ENCODE results near the gene KREMEN1. TPM values are rescaled to one million over a fixed set of nuclear protein-coding genes. Genes with fewer than 3 reads are reported as not detected.

Gene KREMEN1
- total and polyA plus RNA-seq, 10 of the 15 experiments (the other 5 are each of a cell fraction or from before 2014, with no cell fraction given), result 0.10 to 2.5 (median 0.20) TPM; not detected in 1

DNA sequence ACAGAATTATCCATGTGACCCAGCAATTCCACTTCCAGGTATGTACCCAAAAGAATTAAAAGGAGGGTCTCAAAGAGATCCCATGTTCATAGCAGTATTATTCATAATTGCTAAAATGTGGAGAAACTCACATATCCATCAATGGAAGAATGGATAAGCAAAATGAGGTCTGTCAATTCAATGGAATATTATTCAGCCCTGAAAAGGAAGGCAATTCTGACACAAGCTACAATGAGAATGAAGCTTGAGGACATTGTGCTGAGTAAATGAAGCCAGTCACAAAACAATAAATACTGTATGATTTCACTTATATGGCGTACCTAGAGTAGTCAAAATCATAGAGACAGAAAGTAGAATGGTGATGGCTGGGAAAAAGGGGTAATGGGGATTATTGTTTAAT is 113.5 kb downstream of the KREMEN1 start:
- no peaks in the 10 kb centered on the region for H3K9me3 ChIP-seq (replicated peaks; ENCODE audit: control insufficient read depth, insufficient read depth, low read length)
- H3K27ac ChIP-seq (ENCODE audit: control insufficient read depth, insufficient read depth), result no peak overlapping the region
- ChIA-PET RAD21 (ENCODE audit: unreplicated experiment) (no interaction called here), POLR2A (no interaction called here), SMC1A (ENCODE audit: uncharacterized antibody, unreplicated experiment) (interaction anchor here (0.7 to 1.8 kb wide), 2 partner anchors 12 to 17 kb away, joined by 3 to 4 read pairs; no protein-coding TSS in a partner anchor), CTCF (no interaction called here)
- H4K20me1 ChIP-seq (ENCODE audit: control insufficient read depth, insufficient read depth), result no peaks in the 10 kb centered on the region
- no peaks in the 10 kb centered on the region for H3K27me3 ChIP-seq (replicated peaks in 1 of 2; ENCODE audit: control insufficient read depth in 2 of 2, insufficient read depth in 2 of 2, low read length in 1 of 2)
- DNase-seq (ENCODE audit: low read depth, low spot score) (no peak), ATAC-seq (no peak), FAIRE-seq (no peak)
- in situ Hi-C loops (cut with MboI), result no loop called here
- no peaks in the 10 kb centered on the region for H3K36me3 ChIP-seq (ENCODE audit: control insufficient read depth in 2 of 2, insufficient read depth in 2 of 2, low read length in 1 of 2)
- intact Hi-C loops (cut with micrococcal nuclease; ENCODE audit: unreplicated experiment), result no loop called here
- no peak overlapping the region for H3K4me3 ChIP-seq
- no peak overlapping the region for H3K9ac ChIP-seq (ENCODE audit: control insufficient read depth, insufficient read depth, low read length)
- no peaks in the 10 kb centered on the region for H3K4me1 ChIP-seq (ENCODE audit: control insufficient read depth, insufficient read depth, low read length)
- WGBS (ENCODE audit: insufficient coverage, insufficient replicate concordance, low lambda C conversion rate, missing lambda C conversion rate), result 25% methylated on average over 1 of the region's 1 CpG
- no peak overlapping the region for H3K4me2 ChIP-seq (ENCODE audit: control insufficient read depth, insufficient read depth)
- H3K79me2 ChIP-seq (ENCODE audit: control insufficient read depth, insufficient read depth, low read length), result no peaks in the 10 kb centered on the region
- BruUV-seq (replicated peaks), result no TSS peak
- TF ChIP-seq TCF12 (IDR thresholded peaks at IDR 0.05; ENCODE audit: low read depth, low read length) (no peak), NR2F1 (conservative IDR thresholded peaks at IDR 0.05) (no peak), RBBP5 (conservative IDR thresholded peaks at IDR 0.05) (no peak), BRCA1 (IDR thresholded peaks at IDR 0.05; ENCODE audit: low read depth, low read length) (no peak), RAD51 (IDR thresholded peaks at IDR 0.05) (no peak), ATF3 (IDR thresholded peaks at IDR 0.05; ENCODE audit: borderline replicate concordance, extremely low read depth, low read depth, low read length) (no peak), GATAD2B (conservative IDR thresholded peaks at IDR 0.05; ENCODE audit: low read depth) (no peak), SMARCA5 (IDR thresholded peaks at IDR 0.05) (no peak), ZNF687 (IDR thresholded peaks at IDR 0.05) (no peak), RCOR1 (conservative IDR thresholded peaks at IDR 0.05; ENCODE audit: low read depth, low read length) (no peak), BCL11A (IDR thresholded peaks at IDR 0.05; ENCODE audit: low read depth, low read length) (no peak), E4F1 (IDR thresholded peaks at IDR 0.05; ENCODE audit: borderline replicate concordance, partially characterized antibody) (no peak), USF2 (IDR thresholded peaks at IDR 0.05; ENCODE audit: borderline replicate concordance, low read depth, low read length) (no peak), IKZF1 (conservative IDR thresholded peaks at IDR 0.05) (no peak), NR2C2 (IDR thresholded peaks at IDR 0.05; ENCODE audit: borderline replicate concordance, control insufficient read depth, insufficient read length, low read depth) (no peak)
- TF ChIP-seq, protein P1, sequence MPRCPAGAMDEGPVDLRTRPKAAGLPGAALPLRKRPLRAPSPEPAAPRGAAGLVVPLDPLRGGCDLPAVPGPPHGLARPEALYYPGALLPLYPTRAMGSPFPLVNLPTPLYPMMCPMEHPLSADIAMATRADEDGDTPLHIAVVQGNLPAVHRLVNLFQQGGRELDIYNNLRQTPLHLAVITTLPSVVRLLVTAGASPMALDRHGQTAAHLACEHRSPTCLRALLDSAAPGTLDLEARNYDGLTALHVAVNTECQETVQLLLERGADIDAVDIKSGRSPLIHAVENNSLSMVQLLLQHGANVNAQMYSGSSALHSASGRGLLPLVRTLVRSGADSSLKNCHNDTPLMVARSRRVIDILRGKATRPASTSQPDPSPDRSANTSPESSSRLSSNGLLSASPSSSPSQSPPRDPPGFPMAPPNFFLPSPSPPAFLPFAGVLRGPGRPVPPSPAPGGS (IDR thresholded peaks at IDR 0.05; ENCODE audit: borderline replicate concordance, insufficient read depth, low read depth, low read length, poor library complexity, severe bottlenecking), result no peak
- no peak overlapping the region for H2AFZ ChIP-seq (ENCODE audit: control insufficient read depth, low read depth, low read length)
